ENCODE results near the gene CDX1.

Gene CDX1

GRCh38 chr5:150203832-150204589, 37.4 kb downstream of the CDX1 start:
- no peak for DNase-seq (ENCODE audit: low read depth in 1 of 2, low spot score in 1 of 2)

DNA sequence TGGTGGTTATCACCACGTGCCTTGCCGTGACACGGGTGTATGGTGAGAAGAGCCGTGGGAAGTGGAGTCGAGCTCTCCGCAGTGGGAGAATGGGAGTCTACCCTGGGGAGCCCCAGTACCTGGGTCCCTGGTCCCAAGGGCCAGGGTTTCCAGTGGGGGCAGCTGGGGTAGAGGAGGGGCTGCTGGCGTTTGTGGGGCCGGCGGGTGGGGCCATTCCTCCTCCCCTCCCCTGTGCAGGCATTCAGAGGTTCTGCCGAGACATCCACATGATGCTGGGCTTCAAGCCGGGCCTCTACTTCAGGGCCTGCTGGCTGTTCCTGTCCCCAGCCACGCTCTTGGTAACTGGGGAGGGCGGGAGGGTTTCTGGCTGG, 38.0 kb downstream of the CDX1 start:
- DNase-seq (ENCODE audit: low read depth in 1 of 2, low spot score in 1 of 2) = no peak

GRCh38 chr5:150206098-150206778, 39.7 kb downstream of the CDX1 start:
- no peak for DNase-seq (ENCODE audit: low read depth in 1 of 2, low spot score in 1 of 2)

GRCh38 chr5:150206779-150207115, 40.2 kb downstream of the CDX1 start:
- no peak for DNase-seq (ENCODE audit: low read depth in 1 of 2, low spot score in 1 of 2)

- no peak for DNase-seq (ENCODE audit: low read depth in 1 of 2, low spot score in 1 of 2)
Measured at GRCh38 chr5:150208187-150209098, 41.9 kb downstream of the CDX1 start.

- no peak for DNase-seq (ENCODE audit: low read depth in 1 of 2, low spot score in 1 of 2)
Measured at GRCh38 chr5:150209099-150209635, 42.6 kb downstream of the CDX1 start.

- DNase-seq (ENCODE audit: low read depth in 1 of 2, low spot score in 1 of 2) = no peak
Measured at GRCh38 chr5:150210644-150211043, 44.1 kb downstream of the CDX1 start.

DNA sequence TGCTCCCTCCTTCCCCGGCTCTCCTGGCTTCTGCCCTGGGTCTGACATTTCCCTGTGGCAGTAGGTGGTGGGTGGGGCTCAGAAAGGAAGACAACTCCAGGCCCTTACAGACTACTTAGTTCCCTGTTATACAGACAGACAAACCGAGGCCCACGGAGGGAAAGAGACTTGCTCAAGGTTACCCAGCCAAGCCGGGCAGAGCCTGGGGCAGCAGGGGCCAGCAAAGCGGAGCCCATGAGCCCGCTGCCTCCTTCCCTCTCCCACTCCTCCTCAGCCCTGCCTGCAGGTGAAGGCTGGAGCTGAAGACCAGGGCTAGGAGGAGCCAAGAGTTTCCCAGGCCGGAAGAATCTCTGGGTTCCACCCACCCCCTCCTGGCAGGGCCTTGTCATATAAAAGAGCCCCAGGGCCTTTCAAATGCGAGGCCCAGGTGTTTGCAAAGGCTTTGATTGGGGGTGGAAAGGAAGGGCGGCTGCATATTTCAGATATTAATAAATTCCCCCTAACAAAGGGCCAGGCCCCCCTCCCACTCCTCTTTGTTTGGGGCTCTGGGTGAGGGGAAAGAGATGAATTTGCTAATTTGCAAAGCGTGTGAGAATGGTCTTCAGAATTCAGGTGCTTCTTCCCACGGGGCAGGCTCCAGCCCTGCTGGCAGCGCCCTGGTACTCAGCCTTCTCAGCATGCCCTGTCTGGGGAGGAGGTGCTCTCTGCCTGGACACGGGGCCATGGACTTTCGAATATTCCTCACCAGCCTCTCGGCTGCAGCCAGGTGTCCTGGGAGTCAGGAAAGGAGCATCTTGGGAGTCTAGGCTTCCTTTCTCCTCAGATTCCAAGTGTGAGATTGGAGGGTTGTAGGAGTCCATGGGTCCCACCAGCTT, 44.8 kb downstream of the CDX1 start:
- no peak for DNase-seq (ENCODE audit: low read depth in 1 of 2, low spot score in 1 of 2)

DNA sequence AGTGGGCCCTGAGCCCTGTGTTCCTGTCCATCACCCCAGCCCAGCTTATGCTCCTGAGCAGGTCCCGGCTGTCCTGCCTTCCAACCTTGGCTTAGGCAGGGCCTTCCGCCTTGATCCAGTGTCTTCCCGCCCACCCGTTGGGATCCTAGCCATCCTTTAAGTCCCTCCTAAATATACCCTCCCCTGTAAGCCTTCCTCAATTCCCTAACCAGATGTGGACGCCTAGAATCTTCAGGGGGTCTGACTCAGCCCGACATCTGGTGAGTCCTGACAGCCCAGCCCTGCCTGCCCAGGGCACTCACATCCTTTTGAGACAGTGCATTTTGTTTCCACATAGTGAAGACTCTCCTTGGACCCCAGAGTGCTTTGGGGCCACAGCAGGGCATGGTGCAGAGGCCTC, 47.0 kb downstream of the CDX1 start:
- DNase-seq (ENCODE audit: low read depth in 1 of 2, low spot score in 1 of 2) = no peak

DNA sequence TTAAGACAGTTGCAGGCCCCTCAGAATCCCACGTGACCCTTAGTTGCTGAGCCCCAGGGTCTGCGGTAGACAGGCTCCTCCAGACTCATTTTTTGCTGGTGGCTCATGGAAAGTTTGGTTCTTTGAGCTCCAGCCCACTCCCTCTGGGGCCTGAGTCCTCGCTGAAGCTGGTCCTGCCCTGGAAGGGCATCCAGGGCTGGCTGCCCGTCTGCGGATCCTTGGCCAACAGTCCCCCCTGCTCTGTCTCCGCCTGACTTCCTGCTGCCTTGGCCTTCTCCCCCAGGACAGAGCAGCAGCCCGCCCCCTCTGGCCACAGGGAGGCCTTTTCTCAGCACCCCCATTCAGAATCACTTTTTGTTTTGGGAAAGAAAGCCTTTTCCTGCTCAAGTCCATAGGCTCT, 47.7 kb downstream of the CDX1 start:
- no peak for DNase-seq (ENCODE audit: low read depth in 1 of 2, low spot score in 1 of 2)

DNA sequence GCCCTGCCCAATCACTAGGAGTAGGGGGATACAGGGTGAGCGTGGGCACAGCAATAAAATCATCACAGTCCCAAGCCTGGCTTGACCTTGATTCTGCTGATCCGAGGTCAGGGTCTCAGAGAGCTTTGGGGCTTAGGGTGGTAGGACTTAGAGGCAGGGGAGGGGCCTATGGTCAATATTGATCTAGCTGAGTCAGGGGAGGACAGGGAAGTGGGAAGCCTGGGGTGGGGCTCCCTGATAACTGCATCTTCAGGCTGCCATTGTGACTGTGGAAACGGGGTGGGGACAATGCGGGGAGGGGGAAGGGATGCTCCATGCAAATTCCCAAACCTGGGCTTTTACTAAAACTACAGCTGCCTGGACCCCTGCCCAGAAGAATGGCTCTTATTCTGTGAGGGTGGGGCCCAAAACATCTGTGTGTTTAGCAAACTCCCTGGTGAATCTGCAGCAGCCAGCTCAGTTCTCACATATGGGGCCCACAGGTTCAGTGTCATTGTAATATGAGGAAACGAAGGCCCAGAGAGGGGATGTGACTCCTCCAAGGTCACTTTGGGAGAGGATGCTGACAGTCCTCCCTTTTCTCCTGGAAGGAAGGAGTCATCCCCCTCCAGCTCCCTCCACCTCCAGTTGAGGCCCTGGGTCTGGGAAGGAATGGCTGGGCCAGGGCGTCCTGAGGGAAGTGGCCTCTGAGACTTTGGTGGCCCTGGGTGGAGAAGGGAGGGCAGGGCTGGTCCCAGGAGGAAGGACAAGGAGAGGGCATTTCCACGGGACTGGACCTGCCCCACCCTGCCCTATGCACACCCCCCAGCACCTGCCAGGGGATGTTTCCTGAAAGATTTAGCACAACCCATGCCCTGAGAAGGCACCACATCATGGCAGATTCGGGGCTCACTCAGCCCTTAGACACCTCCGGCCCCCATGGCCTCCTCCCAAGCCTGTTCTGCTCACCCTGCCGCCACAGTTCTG, 49.7 kb downstream of the CDX1 start:
- DNase-seq (ENCODE audit: low read depth in 1 of 2, low spot score in 1 of 2) = no peak

DNA sequence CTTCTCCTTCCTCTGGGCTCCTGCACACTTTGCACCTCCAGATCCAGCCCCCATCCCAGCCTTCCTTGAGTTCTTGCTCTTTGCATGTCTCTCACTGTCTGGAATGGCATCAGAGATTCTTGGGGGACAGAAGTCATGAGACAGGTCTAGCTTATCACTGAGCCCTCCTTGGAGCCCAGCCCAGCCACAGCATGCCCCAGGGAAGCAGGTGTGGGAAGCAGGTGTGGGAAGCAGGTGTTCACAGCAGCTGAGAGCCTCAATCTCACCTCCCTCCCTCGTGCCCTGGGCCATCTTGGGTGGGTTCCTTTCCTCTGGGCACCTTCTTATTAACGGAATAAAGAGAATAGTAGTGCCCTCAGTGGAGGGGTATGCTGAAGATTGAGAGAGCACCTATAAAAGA, 50.5 kb downstream of the CDX1 start:
- DNase-seq (ENCODE audit: low read depth in 1 of 2, low spot score in 1 of 2) = no peak

DNA sequence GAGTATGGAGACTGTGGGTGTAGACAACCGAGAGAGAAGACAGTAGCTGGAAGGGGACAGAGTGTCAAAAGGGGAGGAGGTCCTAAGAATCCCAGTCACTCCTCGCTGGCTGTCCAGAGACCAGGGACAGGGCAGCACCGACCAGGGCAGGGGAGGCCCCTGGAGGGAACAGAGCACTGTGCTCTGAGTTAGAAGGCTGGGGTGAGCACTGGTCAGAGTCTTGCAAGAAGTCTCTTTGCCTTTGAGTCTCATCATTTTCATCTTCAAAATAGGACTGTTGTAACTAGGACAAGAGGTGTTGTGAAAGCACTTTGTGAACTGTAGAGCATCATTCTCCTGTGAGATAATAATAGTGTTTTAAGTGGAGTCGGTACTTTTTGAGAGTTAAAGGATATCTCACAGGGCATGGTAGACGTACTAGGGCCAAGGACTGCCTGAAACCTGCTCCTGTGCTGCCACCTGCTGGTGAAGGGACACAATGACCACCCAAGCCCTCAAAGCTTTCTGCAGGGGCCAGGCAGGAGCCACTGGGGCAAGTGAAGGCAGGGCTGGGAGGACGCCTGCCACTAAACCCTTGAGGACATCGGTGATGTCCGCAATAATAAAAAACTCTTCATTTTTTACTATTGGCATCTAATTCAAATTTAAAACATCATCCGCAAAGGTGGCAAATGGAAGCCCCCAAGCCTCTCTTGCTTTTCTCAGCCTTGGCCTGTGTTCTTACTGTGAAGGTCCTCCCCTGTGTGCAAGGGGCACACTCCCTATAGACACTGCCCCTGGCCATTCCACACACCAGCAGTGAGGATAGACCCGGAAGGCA, 51.5 kb downstream of the CDX1 start:
- peak; percentile 55 to 60 for DNase-seq (ENCODE audit: low read depth in 1 of 2, low spot score in 1 of 2)

- DNase-seq (ENCODE audit: low read depth in 1 of 2, low spot score in 1 of 2) = no peak
Measured at GRCh38 chr5:150218693-150219035, 52.1 kb downstream of the CDX1 start.

DNA sequence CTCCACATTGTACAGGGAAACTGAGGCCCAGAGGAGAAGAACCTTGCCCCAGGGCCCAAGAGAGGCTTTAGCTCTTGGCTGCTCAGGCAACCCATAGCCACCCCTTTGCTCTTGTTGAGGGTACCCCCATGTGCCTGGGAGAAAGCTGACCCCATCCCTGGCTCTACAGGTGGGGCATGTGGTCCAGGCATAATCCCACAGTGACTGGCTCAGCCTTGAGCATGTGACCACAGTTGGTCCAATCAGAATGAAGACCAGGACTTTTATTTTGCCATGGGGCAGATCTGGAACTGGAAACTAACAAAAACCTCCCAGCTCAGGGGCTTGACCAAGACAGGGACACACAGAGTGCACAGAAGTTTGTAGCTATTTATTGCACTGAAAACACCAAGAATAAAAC, 52.6 kb downstream of the CDX1 start:
- no peak for DNase-seq (ENCODE audit: low read depth in 1 of 2, low spot score in 1 of 2)

GRCh38 chr5:150219861-150220260, 53.3 kb downstream of the CDX1 start:
- DNase-seq (ENCODE audit: low read depth in 1 of 2, low spot score in 1 of 2) = no peak

DNA sequence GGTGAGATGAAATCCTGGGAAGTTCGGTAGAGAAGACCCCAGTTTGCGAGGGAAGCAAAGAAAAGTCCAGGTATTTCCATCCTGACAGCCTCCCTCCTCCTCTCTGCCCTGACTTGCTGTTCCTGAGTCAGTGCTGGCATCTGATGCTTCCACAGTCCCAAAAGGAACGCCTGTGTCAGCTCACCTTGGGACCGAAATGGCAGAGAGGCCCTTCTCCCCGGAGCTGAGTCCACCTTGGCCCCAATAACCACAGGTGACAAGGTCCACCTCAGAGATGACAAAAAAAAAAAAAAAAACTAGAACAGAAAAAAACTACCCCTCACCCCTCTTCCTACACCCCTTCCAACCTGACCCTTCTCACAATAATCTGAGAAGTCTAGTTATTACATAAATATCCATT, 54.9 kb downstream of the CDX1 start:
- no peak for DNase-seq (ENCODE audit: low read depth in 1 of 2, low spot score in 1 of 2)

GRCh38 chr5:150222906-150223305, 56.3 kb downstream of the CDX1 start:
- no peak for DNase-seq (ENCODE audit: low read depth in 1 of 2, low spot score in 1 of 2)

DNA sequence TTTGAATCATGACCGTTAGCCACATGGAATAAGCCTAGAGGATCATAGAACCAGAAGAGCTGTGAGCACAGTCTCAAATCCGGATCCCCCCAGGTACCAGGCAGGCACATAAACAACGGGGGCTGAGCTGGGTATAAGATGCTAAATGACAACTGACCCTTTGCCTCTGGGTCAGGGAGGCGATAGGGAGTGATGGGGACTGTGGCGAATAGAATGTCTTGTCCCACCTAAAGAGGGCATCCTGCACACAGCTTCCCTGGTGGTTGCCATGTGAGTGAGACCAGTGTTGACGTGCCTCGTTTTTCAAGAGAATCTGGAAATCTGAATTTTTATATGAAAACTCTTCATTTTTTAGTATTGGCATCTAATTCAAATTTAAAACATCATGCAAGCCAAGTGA, 56.9 kb downstream of the CDX1 start:
- DNase-seq (ENCODE audit: low read depth in 1 of 2, low spot score in 1 of 2) = no peak
